Measurements from ENCODE around the gene DAAM1.

DAAM1 gene

DNA sequence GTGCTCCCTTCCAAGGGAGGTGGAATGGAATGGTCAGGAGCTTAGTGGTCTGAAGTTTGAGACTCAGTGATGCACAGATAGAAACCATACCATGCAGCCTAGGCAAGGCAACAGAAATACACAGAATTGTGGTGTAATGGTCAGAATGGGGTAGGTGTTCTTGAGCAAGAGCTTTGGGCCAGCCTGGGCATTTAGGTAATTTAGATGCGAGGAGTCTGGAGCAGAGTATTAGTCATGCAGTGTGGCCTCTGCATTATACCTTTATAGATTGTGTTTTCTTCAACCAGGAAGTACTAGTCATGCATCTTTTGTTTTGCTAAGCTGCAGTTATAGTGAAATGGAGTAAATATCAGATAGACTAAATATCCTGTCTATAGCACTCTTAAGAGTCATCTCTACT lies 118.3 kb downstream of the DAAM1 start:
- peaks cover 0 to 2% (median 0%) of the 10 kb centered on the region in 11 experiments; a peak in 1 of 22 replicates for H3K9me3 ChIP-seq (replicated peaks in 1 of 11)
- no peaks in the 10 kb centered on the region for H4K20me1 ChIP-seq
- H3K27ac ChIP-seq, result peak overlapping the region in 3 of 11 experiments; percentile 16 to 88 (median 33); a peak in 1 of 22 replicates
- H3K4me1 ChIP-seq, result peaks cover 30 to 92% (median 80%) of the 10 kb centered on the region in 10 experiments
- H3K27me3 ChIP-seq, result no peaks in the 10 kb centered on the region
- no peak for TF ChIP-seq Cebpa-rat (IDR thresholded peaks at IDR 0.05)
- peak overlapping the region in 10 of 11 experiments; percentile 11 to 68 (median 52); a peak in 17 of 22 replicates for H3K4me2 ChIP-seq
- no peak overlapping the region for H3K9ac ChIP-seq
- no peak overlapping the region for H3K4me3 ChIP-seq
- no peaks in the 10 kb centered on the region for H3K36me3 ChIP-seq

DNA sequence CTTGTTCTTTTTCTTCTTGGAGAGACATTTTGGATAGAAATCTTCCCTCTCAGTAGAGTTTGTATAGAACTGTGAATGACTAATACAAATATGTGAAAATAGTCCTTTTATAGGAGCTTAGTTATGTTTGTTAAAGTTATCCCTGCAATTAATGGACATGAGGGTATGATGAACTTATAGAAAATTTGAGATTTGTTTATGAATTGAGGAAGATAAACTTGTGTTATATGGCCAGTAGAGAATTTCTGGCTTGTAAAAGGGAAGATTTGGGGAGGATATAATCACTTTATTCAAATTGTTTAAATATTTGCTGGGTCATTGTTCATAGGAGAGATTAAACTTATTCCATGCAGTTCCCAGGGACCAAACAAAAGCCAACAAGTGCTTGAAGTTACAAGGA lies 119.6 kb downstream of the DAAM1 start:
- no peak for TF ChIP-seq Cebpa-rat (IDR thresholded peaks at IDR 0.05)
- peak overlapping the region in 9 of 11 experiments; percentile 35 to 71 (median 56); a peak in 12 of 22 replicates for H3K4me2 ChIP-seq
- no peak overlapping the region for H3K9ac ChIP-seq
- H3K36me3 ChIP-seq, result no peaks in the 10 kb centered on the region
- H3K4me1 ChIP-seq, result peaks cover 25 to 86% (median 69%) of the 10 kb centered on the region in 10 experiments; a peak in 19 of 20 replicates
- peaks cover 0 to 4% (median 0%) of the 10 kb centered on the region in 11 experiments; a peak in 2 of 22 replicates for H3K27me3 ChIP-seq
- peak overlapping the region in 2 of 11 experiments; percentile 2 to 7; a peak in 2 of 22 replicates for H3K27ac ChIP-seq
- H3K9me3 ChIP-seq (replicated peaks in 1 of 11), result peaks cover 0 to 2% (median 0%) of the 10 kb centered on the region in 11 experiments; a peak in 1 of 22 replicates
- H4K20me1 ChIP-seq, result no peaks in the 10 kb centered on the region
- no peak overlapping the region for H3K4me3 ChIP-seq

DNA sequence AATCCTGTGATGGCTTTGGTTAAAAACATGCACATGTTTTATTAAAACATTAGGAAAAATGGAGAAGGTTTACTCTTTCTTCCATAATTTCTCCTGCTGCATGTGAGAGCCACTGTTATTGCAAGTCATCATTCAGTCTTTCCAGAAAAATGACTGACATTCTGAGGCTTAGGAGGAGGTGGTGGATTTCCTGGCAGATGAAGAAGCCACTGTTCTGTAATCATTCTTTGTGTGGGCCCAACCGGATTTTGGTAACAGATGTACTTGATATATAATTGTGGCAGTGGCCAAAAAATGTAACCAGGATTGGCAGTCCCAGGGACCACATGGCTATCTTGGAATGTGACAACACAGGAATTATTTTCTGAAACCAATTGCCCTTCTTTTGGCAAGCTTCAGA lies 120.2 kb downstream of the DAAM1 start:
- Histone ChIP-seq H3K4me3 (no peak overlapping the region), H3K36me3 (no peaks in the 10 kb centered on the region), H3K9me3 (replicated peaks in 1 of 11) (peaks cover 0 to 2% (median 0%) of the 10 kb centered on the region in 11 experiments; a peak in 1 of 22 replicates), H3K4me2 (peak overlapping the region in 10 of 11 experiments; percentile 35 to 71 (median 54); a peak in 20 of 22 replicates), H3K27me3 (peaks cover 0 to 8% (median 0%) of the 10 kb centered on the region in 11 experiments; a peak in 2 of 22 replicates), H4K20me1 (no peaks in the 10 kb centered on the region), H3K4me1 (peaks cover 25 to 82% (median 64%) of the 10 kb centered on the region in 10 experiments; a peak in 19 of 20 replicates), H3K9ac (no peak overlapping the region), H3K27ac (peak overlapping the region in 3 of 11 experiments; percentile 7 to 18 (median 7); a peak in 3 of 22 replicates)
- no peak for TF ChIP-seq Cebpa-rat (IDR thresholded peaks at IDR 0.05)

DNA sequence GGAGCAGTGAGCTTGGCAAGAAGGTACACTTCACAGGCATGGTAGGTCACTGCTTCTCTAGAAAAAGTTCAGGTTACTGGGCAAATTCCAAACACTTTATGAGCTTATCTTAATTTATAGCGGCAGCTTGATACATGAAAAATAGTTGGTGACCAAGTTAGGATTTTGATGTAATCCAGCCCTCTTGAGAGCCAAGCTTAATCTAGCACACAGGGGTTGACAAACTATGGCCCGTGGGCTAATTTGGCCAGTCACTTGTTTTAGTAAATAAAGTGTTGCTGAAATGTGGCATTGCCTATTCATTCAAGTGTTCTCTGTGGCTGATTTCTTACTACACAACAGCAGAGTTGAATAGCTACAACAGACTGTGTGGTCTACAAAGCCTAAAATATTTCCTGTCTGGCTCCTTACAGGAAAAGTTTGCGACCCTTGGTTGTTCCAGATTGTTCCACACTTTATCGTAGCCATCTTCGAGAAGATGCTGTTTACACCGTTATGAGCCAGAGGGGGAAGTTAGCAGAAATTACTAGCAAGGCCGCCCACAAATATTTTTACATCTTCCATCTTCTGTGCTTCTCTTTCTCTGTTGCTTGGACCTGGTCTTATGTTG lies 120.9 kb downstream of the DAAM1 start:
- peaks cover 0 to 8% (median 0%) of the 10 kb centered on the region in 11 experiments; a peak in 2 of 22 replicates for H3K27me3 ChIP-seq
- peak overlapping the region in 10 of 11 experiments; percentile 35 to 71 (median 54); a peak in 19 of 22 replicates for H3K4me2 ChIP-seq
- H3K4me3 ChIP-seq, result no peak overlapping the region
- H3K4me1 ChIP-seq, result peaks cover 25 to 74% (median 61%) of the 10 kb centered on the region in 10 experiments; a peak in 19 of 20 replicates
- peak overlapping the region in 2 of 11 experiments; percentile 7; a peak in 1 of 22 replicates for H3K27ac ChIP-seq
- H3K9ac ChIP-seq, result no peak overlapping the region
- H3K9me3 ChIP-seq (replicated peaks in 1 of 11), result no peaks in the 10 kb centered on the region
- TF ChIP-seq Cebpa-rat (IDR thresholded peaks at IDR 0.05), result no peak
- no peaks in the 10 kb centered on the region for H4K20me1 ChIP-seq
- no peaks in the 10 kb centered on the region for H3K36me3 ChIP-seq

DNA sequence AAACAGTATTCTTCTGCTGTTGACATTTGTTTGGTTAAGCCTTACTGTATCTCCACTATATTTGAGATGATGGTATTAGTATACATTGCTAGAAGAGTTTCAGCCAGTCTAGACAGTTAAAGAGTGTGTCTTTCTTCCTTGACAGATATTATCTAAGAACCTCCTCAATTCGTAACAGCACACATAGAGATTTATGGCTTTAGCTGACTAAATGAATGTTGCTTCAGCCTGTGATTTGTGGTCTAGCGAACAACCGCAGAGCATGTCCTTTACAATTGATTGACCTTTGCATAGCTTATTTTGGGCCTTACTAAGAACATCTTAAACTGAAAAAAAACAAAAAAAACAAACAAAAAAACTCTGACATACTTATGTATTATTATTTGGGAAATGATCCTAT lies 122.2 kb downstream of the DAAM1 start:
- H3K27ac ChIP-seq, result peak overlapping the region in 2 of 11 experiments; percentile 28 to 38; a peak in 2 of 22 replicates
- H3K9me3 ChIP-seq (replicated peaks in 1 of 11), result no peaks in the 10 kb centered on the region
- no peak overlapping the region for H3K9ac ChIP-seq
- no peak for TF ChIP-seq Cebpa-rat (IDR thresholded peaks at IDR 0.05)
- H3K4me2 ChIP-seq, result peak overlapping the region; percentile 20 to 71 (median 52); a peak in 20 of 22 replicates
- H3K4me1 ChIP-seq, result peaks cover 25 to 63% (median 50%) of the 10 kb centered on the region in 10 experiments; a peak in 19 of 20 replicates
- no peaks in the 10 kb centered on the region for H3K36me3 ChIP-seq
- no peaks in the 10 kb centered on the region for H4K20me1 ChIP-seq
- no peak overlapping the region for H3K4me3 ChIP-seq
- peaks cover 0 to 8% (median 0%) of the 10 kb centered on the region in 11 experiments; a peak in 2 of 22 replicates for H3K27me3 ChIP-seq

DNA sequence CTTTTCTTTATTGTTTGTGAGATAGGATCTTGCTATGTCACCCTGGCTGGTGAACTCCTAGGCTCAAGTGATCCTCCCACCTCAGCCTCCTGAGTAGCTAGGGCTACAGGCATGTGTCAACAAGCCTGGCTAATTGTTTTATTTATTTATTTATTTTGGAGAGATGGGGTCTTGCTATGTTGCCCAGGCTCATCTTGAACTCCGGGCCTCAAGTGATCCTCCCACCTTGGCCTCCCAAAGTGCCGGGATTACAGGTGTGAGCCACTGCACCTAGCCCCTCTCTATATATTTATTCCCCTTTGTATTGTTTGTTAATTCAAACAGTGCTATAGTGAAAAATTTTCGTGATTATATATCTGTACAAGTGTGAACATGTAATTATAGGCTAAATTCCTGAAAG lies 123.3 kb downstream of the DAAM1 start:
- Histone ChIP-seq H3K27ac (no peak overlapping the region), H4K20me1 (no peaks in the 10 kb centered on the region), H3K4me2 (peak overlapping the region in 2 of 11 experiments; percentile 56 to 57; a peak in 2 of 22 replicates)

DNA sequence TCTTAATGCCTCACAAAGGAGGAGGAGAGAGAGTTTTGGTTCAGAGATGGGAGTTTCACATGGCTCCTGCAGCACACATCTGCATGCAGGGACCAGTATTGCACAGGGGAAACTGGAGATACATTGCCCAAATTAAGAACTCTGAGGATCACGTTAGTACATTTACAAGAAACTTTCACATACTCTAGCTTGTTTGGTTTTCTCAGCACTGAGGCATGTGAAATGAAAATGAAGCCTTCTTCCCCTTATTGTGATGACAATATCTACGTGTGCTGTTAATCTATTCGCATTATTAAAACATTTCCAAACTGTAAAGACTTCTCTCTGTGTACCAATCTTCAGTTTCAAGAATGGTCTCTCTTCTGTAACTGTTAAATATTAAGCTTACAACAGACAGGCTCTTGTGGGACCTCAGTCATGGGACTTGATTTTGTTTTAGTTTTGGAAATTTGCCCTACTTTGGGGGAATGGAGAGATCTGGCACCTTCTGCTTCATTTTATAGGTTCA lies 124.7 kb downstream of the DAAM1 start:
- Histone ChIP-seq H3K4me2 (peak overlapping the region in 3 of 11 experiments; percentile 3 to 7 (median 7); a peak in 1 of 22 replicates), H3K4me3 (no peak overlapping the region), H3K27me3 (peaks cover 0 to 8% (median 0%) of the 10 kb centered on the region in 11 experiments; a peak in 2 of 22 replicates), H3K27ac (no peak overlapping the region), H4K20me1 (no peaks in the 10 kb centered on the region), H3K4me1 (peaks cover 29 to 61% (median 44%) of the 10 kb centered on the region in 10 experiments), H3K9ac (no peak overlapping the region), H3K36me3 (0 out of 22 replicates have a peak, but pooled peaks cover 0 to 7% (median 0%) of the 10 kb centered on the region in 11 experiments), H3K9me3 (replicated peaks in 1 of 11) (no peaks in the 10 kb centered on the region)
- TF ChIP-seq Cebpa-rat (IDR thresholded peaks at IDR 0.05), result no peak

More for the DNA sequence above, 123.3 kb downstream of the DAAM1 start:
- Histone ChIP-seq H3K4me1 (peaks cover 33 to 63% (median 47%) of the 10 kb centered on the region in 10 experiments), H3K9ac (no peak overlapping the region), H3K27me3 (peaks cover 0 to 8% (median 0%) of the 10 kb centered on the region in 11 experiments; a peak in 2 of 22 replicates), H3K9me3 (replicated peaks in 1 of 11) (no peaks in the 10 kb centered on the region), H3K36me3 (no peaks in the 10 kb centered on the region), H3K4me3 (no peak overlapping the region)
- no peak for TF ChIP-seq Cebpa-rat (IDR thresholded peaks at IDR 0.05)

DNA sequence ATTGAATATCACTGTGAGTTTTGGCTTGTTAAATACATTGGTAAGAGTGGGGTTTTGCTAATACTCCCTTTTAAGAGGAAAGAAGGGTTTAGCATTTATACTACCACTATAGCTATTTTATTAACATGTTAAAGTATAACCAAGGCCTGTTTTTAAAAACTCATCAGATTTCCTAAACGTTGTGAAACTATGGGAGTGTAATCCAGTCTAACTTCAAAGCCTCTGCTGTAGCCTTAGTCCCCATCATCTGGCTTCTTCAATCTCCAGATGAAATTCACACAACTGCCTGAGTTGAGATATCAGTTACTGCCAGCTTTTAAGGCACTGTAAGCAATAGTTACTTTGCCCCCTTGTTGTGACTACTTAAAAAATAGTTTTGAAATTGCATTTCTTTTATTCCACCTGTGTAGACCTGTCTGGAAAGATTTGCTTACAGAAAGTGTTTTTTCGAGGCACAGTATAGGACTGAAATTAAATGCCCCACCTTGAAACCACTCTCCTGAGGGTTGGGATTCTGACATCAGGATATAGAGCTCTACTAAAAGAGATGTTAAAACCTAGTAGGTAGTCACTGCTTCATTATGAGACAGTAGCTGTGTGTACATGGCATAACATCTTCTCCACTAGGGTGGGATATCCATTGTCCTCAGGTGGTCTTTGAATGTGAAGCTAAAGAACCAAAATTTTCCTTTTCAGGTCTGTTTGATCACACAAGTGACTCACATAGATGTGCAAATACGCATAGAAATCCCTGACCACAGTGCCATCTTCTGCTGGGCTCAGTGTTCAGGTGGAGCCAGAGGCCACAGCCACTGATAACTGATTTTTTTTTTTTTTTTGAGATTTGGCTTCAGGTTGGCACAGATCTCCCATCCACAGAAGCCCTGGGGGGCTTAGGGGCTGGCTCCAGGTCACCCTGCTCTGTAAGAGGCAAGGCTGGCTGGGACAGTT lies 125.5 kb downstream of the DAAM1 start:
- H3K4me1 ChIP-seq, result peaks cover 23 to 53% (median 37%) of the 10 kb centered on the region in 10 experiments
- no peaks in the 10 kb centered on the region for H4K20me1 ChIP-seq
- H3K27me3 ChIP-seq, result peaks cover 0 to 8% (median 0%) of the 10 kb centered on the region in 11 experiments; a peak in 2 of 22 replicates
- no peak for TF ChIP-seq Cebpa-rat (IDR thresholded peaks at IDR 0.05)
- 0 out of 22 replicates have a peak overlapping the region, but pooled peaks of 1 of the 11 experiments have one; percentile 7 for H3K4me2 ChIP-seq
- H3K9me3 ChIP-seq (replicated peaks in 1 of 11), result no peaks in the 10 kb centered on the region
- no peak overlapping the region for H3K27ac ChIP-seq
- H3K4me3 ChIP-seq, result no peak overlapping the region
- no peak overlapping the region for H3K9ac ChIP-seq
- 0 out of 22 replicates have a peak, but pooled peaks cover 0 to 7% (median 0%) of the 10 kb centered on the region in 11 experiments for H3K36me3 ChIP-seq
